Activated CD4-positive, alpha-beta T cell treated with anti-CD3 and anti-CD28 coated beads for 48 hours (primary cell): ENCODE results near the gene ARFGAP3.

Source experiments
- DNase-seq: peaks from one replicate; pipeline ENCODE4 v3.0.0-alpha.2; 2020

Gene ARFGAP3

DNA sequence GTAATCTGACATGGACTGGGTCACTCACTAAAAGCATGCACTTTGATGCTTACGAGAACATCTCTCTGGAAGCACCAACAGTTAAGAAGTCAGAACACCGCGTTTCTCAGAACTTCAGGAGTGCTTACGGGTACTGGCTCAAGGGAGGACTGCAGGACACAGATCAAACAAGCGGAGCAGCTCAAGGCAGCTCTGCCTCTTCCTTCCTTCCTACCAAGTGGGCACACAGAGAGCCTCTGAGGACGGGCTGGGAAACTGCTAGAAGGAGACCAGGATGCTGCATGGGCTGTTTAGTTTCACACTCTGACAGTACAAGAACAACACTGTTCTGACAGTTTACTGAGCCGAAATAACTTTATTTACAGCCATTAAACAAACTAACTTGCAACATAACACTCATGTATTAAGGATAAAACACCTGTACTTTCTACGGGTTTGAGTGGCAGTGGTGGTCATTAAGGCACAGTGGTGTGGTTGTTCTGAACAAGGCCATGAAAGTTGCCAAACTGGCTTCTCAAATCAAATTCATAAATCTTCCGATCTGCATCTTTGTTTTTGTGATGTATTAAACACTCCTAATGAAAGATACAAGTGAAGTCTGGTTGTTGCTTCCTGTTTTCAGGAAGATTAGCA lies 37.5 kb downstream of the ARFGAP3 start:
- DNase-seq: no peak

DNA sequence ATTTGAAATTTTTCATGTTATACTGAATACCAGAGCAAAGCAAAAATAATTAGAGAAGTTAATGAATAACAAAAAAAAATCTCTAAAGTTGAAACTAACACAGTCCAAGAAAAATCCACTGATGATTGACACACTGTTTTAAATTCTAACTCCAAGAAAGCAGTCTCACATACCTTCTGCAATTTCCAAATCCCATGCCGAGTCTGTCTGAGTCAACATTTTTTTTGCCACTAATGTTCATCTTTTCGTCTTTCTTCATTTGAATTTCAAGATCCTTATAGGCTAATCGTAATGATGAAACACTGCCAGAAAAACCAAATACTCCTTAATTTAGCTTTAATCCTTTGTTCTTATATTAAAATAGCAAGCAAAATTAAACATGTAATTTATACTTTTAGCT lies 39.5 kb downstream of the ARFGAP3 start:
- no peak for DNase-seq

DNA sequence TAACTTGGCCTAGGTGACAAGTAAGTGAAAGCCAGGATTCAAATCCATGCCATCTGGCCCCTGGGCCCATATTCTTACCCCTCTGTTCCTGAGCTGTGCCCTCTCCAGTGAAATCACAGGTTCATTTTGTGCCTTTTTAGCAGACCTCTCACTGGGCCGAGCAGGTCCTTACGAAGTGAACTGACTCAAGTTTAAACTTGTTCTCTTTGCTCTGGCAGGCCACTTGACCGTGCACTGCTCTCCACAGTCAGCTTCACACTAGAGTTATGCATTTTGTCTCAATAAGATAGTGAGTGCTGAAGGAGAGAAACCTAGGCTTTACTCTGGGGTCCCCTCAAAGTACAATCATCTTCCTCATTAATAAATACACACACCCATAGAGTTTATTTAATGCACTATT lies 40.7 kb downstream of the ARFGAP3 start:
- DNase-seq: no peak

DNA sequence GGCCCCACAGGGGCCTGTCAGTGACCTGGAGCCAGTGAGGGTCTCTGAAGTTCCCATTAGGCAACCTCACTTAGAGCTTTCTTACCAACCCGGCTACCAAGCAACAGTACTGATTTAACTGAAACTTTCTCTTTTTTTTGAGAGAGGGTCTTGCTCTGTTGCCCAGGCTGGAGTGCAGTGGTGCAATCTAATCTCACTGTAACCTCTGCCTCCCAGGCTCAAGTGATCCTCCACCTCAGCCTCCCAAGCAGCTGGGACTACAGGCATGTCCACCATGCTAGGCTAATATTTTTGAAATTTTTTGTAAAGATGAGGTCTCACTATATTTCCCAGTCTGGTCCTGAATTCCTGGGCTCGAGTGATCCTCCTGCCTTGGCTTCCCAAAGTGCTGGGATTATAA lies 42.5 kb downstream of the ARFGAP3 start:
- no peak for DNase-seq

DNA sequence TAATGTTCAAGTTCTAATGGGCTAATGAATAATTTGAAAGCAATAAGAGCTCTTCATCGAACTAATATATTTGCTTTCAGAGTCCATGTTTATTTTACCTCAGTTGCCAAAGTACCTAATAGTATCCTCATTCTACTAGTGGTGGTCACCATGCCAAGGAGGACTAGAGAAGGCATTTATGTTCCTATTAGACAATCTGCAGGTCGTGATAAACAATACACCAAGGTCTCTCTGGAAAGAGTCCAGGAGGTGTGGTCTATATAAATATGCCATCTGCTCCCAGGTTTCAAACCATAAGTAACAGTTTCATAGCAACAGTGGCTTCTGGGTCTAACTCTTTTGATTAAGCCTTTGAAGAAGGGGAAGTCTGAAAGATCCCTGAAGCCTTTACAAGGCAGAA lies 42.9 kb downstream of the ARFGAP3 start:
- no peak for DNase-seq

DNA sequence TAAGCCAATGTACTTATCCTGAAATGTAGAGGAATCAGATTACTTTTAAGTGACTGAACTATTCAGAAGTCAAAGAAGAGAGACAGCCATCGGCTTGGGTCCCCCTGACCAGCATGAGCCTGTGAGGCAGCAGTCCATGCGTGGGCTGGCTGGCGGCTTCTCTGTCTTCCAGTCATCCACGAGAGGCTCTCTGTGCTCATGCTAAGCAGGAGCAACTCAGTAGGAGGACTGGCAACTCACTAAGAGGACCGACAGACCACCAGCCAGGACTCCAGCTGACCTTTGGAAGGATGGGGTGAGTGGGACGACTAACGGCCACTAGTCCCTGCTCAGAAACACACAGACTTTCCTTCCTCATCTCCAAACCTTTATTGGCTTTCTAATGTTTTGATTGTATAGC lies 43.6 kb downstream of the ARFGAP3 start:
- no peak for DNase-seq

DNA sequence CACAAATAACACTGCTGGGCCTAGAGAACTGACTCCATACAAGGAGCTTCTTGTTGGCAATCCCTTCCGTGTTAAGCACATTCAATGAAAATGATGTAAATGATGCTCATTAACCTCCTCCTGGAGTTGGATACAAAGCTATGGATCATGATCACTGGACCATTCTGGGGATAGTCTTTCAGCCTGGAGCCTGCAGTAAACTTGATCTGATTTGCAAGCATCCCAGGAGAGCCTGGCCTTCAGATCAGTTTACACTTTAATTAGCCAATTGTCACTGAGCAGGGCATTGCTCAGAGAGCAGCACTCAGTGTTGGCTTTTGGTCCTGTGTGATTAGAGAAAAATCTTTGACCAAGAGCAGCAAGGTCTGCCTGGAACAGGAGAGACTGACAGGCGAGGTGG lies 45.6 kb downstream of the ARFGAP3 start:
- DNase-seq: no peak

DNA sequence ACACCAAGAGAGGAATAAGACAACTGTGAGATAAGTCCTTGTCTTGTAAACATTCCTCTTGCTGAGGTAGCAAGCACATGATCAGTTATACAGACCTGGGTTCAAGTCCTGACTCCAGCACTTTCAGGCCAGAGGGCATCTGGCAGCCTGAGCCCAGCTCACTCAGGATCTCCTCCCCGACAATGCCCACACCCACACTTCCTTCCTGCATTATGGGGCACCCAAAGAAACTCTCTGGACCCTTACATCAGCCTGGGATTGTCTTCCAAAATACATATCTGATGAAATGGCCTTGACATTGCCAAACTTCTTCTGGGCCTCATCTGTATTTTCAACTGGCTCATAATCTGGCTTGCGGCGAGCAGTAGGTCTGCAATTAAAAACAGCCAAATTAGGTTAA lies 48.6 kb downstream of the ARFGAP3 start:
- no peak for DNase-seq

DNA sequence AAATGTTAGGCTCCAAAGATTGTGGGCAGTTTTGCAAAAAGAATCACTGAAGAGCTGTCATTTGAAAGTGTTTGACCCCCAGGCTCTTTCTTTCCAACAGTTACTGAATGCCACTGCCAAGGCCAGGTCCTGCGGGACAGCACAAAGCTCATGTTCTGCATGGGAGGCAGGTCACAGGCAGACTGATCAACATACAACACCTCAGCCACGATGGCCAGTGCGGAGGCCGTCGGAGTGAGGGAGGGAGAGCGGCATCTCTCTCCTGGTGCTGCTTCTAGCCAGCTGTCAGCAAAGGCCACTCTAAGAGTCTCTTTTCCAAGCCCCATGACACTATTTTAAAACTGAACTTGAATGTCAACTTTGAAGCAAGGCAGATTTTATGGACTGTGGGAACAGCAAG lies 49.9 kb downstream of the ARFGAP3 start:
- no peak for DNase-seq

DNA sequence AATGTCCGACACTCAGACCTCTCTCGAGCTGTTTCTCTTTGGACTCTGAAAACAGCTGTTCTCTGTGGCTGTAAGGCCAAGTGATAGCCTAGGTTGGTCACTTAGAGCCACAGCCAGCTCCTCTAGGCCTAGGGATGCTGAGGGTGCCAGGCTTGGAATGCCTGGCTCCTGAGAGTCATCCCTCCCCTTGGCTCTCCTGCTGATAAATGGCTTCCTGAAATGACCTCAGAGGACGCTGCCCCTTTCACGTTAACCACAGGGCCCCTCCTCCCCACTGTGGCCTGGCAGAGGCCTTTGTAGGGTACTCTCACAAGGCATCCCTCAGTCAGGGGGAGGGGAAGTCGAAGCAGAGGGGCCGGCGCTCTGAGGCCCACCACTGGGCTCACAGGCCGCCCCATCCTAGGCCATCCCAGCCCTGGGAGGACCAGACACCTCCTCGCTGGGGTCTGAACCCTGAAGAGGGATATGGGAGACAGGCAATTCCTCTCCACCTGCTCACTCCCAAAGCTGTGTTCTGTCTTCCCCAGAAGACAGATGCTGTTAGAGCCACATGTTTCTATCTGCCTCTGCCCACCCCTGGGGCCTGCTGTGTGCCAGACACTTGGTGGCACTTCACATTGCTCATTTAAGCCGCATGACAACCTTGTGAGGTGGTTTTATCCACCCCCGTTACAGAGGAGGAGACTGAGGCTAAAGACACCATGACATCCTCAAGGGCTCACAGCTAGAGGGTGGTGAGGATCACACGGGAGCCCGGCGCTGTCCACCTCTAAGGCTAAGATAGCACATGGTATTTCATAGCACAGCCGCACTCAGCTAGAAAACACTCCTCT lies 50.9 kb downstream of the ARFGAP3 start:
- no peak for DNase-seq

DNA sequence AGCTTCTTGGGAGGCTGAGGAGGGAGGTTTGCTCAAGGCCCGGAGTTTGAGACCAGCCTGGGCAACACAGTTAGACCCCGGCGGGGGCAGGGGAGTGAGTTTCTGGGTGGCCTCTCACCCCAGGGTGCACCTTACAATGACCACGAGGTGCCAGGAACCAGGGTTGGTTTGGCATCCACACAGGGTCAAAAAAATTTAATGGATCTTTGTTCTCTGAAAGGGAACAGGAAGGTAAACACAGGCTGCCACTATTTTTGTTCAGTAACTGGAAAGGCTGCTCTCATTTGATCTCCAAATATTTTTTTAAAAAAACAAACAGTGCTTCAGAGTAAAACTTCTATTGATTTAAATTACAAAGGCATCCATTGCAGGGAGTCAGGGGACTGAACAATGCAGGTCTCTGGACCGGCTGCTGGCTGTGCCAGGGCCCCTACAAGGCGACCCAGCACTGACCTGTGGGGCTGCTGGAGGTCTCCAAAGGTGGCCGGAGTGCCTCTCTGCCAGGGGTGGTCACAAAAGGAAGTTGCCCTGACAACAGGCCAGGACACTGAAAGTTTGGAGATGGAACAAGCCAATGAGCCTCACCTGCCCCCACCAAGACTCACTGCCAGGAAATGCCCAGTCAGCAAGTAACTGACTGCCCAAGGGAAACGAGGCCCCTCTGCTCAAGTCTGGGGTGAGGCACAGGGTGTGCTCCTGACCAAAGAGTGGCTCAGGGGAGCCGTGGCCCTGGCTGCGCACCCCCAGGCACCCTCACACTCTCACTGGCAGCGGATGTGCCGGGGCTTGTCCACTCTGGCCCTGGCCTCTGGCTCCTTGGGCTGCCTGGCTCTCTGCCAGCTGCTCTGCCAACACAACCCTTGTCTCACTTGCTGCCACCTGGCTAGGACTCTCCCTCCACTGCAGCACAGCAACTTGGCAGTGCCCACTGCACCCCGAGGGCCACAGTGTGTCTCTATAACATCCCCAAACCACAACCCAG lies 51.8 kb downstream of the ARFGAP3 start:
- no peak for DNase-seq

DNA sequence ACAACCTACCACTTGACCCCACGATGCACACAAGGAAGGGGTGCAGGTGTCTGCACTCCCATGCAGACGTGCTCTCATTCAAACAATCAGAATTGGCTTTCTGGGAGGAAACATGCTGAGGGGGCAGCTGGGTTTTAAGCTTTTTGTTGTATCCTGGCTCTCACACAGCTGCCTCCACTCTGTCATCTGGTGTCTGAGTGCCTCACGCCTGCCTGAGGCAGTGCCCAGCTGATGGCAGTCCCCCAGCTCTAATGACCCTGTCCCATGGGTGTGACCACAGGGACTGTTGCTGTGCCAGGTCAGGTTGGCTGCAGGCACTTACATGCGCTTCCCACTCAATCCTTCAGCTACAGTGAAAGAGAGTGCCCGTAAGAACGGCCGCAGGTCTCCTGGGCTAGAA lies 53.7 kb downstream of the ARFGAP3 start:
- DNase-seq: no peak

DNA sequence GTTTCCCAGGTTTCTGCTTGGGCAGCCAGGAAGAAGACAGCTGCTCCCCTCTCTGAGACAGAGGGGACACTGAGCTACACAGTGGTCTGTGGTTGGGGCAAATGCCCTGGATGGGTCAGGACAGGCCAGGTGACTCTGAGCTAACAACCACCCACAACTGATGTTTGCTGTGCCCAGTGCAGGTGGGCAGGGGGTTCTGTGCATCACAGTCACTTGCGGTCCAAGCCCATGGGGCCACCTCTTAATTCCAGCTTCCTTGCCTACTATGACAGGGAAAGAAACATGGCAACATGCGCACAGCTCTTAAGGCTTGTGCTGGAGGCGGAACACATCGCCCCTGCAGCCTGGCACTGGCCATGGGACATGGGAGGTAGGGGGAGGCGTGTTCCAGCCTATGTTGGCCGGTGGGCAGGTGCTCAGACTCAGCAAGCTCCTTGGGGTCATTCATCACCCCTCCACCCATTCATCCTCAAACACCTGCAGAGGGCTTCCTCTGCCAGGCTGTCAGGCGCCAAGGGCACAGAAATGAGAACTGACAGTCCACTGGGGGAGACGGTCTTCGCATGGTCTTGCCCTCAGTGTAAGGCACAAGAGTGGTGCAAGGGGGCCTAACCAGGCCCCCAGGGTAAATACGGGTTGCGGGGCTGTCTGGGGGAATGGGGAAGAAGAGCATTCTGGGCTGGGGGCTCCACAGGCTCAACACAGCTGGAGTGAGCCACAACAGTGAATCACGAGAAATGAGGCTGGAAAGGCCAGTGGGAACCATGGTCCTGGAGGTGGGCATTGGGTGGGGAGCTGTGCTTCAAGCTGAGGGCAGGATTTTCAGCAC lies 55.6 kb downstream of the ARFGAP3 start:
- no peak for DNase-seq

DNA sequence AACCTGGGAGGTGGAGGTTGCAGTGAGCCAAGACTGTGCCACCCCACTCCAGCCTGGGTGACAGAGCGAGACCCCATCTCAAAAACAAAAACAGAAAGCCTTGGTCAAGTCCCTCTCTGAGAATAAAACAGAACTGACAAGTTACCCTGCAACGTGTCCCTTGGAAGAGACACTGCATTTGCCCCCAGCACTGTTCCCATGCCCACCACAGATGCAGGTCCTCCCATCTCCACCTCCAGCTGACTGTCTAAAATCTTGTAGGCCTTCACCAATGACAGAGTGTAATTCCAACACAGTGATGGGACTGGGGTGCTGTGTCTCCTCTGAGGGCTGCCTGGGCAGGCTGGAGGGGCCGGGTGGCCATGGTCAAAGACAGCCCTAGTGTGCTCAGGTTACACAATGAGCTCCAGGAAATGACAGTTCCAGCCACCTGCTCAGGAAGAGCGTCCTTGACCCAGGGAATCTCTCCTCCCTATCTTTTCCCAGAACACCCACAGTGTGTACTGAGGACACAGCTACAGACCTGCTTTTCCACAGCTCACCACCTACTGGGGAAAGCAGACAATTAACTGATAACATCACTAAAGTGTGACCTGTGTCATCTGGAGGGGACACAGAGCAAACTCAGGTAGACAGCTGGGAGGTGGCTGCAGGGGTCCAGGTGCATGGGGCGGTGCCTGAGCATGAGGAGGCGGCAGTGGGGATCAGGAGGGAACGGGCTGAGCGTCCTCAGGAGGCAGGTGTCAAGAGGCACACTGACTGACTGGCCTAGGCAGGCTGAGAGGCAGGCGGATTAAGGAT lies 56.4 kb downstream of the ARFGAP3 start:
- DNase-seq: no peak

DNA sequence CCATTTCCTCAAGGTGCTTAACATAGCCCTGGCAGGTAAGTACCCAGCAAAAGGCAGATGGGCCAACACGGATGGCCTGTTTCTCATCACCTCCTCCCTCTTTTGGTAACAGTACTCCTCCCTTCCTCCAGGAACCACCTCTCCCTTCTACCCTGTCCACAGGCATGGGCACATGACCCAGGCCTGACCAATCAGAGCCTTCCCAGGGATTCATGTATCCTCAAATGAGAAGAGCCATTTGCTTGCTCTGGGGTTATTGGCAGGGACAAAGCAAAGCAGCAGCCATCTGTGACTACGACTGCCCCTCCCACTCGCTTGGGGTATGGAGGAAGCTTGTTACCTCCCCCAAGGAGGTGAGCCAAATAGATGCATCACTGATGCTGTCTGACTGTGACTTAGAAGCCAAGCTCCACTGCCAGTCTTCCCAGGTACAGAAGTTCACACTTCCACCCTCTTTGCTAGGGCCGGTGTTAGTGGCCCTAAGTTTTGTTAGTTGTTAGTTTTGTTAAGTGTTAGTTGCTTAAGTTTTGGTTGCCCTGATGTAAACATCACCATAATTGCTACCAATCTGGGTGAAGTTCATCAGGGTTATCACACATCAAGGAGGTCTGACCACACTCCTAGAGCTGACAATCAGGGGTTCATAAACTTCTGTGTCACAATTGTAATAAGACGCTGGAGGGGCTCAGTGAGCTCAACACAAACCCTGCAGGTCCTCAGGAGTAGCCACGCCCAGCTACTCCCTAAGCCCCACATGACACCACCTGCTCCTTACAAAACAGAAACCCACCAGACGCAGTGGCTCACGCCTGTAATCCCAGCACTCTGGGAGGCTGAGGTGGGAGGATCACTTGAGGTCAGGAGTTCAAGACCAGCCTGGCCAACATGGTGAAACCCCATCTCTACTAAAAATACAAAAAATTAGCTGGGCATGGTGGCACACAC lies 57.3 kb downstream of the ARFGAP3 start:
- DNase-seq: peak; percentile 16

DNA sequence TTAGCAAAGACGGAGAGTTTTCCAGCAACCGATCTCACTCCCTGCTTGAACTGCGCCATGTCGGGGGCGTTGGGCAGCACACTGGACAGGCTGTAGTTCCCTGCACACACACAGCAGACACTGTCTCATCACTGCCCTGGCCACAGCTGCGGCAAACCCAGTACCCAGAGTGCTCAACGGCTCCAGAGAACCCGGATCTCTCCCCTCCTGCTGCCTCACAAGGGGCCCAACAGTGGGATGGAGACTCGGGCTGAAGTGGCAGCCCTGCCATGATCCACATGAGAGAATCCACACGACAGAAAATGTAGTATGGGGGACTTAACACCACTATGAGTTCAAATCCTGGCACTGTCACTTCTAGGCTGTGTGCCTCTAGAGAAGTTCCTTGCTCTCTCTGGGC lies 58.0 kb downstream of the ARFGAP3 start:
- no peak for DNase-seq

DNA sequence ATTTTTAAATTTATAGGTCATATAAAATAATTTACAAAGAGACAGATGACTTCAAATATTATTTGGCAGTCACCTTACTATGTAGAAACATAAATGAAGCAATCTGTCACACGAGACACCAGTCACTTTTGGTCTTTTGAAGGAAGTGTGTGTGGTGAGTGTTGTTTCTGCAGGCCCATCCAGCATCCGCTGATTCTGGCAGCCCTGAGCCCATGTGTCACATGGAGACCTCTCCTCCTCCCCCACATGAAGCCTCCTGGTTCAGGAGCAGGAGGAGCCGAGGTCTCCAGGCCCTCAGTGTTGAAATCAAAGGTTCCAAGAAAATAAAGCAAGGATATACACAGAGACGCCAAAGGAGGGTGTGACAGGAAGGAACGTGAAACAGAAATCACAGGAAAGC lies 60.1 kb downstream of the ARFGAP3 start:
- no peak for DNase-seq

DNA sequence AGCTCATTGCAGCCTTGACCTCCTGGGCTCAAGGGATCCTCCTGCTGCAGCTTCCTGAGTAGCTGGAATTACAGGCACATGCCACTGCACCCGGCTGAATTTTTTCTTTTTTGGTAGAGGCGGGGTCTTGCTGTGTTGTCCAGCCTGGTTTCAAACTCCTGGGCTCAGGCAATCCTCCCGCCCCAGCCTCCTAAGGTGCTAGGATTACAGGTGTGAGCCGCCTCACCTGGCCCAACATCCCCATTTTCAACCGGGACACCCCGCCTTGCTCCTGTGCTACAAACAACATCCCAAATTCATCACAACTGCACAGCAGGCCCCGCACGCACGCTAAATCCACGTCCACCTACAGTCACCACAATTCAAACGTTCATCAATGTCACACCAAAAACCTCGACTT lies 61.0 kb downstream of the ARFGAP3 start:
- DNase-seq: no peak

DNA sequence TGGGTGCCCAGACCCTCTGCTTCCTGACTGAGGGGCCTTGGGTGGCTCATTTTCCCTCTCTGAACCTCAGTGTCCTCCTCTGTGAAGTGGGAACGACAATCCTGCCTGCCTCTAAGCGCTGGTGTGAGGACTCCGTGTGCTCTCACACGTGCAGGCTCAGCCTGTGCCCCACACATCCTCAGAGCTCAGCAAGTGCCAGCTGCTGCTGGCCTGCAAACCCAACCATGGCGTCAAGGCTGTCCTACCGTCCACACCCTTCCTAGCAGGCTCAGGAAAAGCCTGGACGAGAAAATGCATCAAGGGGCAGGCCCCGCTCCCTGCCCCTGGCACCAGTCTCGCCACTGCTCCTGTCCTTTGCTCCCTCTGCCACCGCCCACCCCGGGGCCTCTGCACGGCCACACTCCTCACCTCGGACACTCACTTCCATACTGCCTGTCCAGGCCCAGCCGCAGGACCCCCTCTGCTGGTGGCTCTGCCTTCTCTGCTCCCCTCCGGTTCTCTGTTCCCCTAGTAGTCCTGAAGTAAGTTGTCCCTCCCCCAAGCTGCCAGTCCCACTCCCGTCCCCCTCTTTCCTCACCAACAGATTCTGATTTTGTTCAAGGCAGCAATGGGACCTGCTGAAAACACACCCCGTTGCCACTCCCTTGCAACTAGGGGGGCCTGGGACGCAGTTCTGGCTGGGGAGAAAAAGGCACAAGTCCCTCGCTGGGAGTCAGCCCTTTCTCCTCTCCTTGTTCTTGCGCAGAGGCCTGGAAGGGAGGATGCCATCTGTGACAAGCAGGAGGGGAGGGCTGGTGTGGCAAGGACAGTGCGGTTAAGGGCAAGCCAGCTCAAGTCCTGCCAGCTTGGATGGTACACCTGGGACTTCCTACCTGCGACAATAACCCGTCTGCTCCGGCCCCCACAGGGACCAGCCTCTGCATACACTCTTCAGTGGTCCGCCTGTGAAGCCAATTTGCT lies 62.2 kb downstream of the ARFGAP3 start:
- no peak for DNase-seq
